GM19238 (cell line): ENCODE data around the gene SLCO1A2.
"Not testable (repeated sequence)": the region's sequence is repeated elsewhere in the genome, so short reads cannot be mapped to it uniquely, and the experiment has no call there.

Source experiments
- DNase-seq: peaks from one replicate; pipeline ENCODE4 v3.0.0; 2011; ENCODE audit warnings: low spot score; ENCODE audit not compliant: insufficient read length

Gene SLCO1A2

GRCh38 chr12:21334771-21335325 is at the start of gene SLCO1A2:
Gene SLCO1A2 (minus strand): TSS chr12:21334917. CDS start chr12:21334647, 270 bp downstream.
- DNase-seq = no peak

- DNase-seq = no peak
These were observed 49.5 kb upstream of the SLCO1A2 start for GRCh38 chr12:21384261-21384660.

- DNase-seq = not testable (repeated sequence)
These were observed 46.6 kb upstream of the SLCO1A2 start for GRCh38 chr12:21381320-21381719.

GRCh38 chr12:21379218-21379617 is 44.5 kb upstream of the SLCO1A2 start:
- no peak for DNase-seq

- no peak for DNase-seq
These were observed 37.9 kb upstream of the SLCO1A2 start, which contains the start of gene IAPP for GRCh38 chr12:21372602-21373001. Gene IAPP (plus strand): TSS chr12:21372902. CDS start chr12:21373352, 450 bp downstream.

- DNase-seq = no peak
These were observed 36.2 kb upstream of the SLCO1A2 start for GRCh38 chr12:21370845-21371449.

GRCh38 chr12:21369141-21369980 is 34.6 kb upstream of the SLCO1A2 start:
- no peak for DNase-seq

GRCh38 chr12:21360632-21361031 is 25.9 kb upstream of the SLCO1A2 start:
- not testable (repeated sequence) for DNase-seq

- DNase-seq = no peak
These were observed 19.9 kb upstream of the SLCO1A2 start for GRCh38 chr12:21354641-21355040.

- no peak for DNase-seq
These were observed 19.2 kb upstream of the SLCO1A2 start for GRCh38 chr12:21353948-21354347.

GRCh38 chr12:21353487-21353886 is 18.8 kb upstream of the SLCO1A2 start:
- DNase-seq = no peak

GRCh38 chr12:21350975-21351374 is 16.3 kb upstream of the SLCO1A2 start:
- DNase-seq = no peak

- no peak for DNase-seq
These were observed 12.0 kb upstream of the SLCO1A2 start for GRCh38 chr12:21346542-21347205.

- no peak for DNase-seq
These were observed 8.9 kb upstream of the SLCO1A2 start for GRCh38 chr12:21343636-21344035.

GRCh38 chr12:21341769-21342168 is 7.1 kb upstream of the SLCO1A2 start:
- DNase-seq = no peak

GRCh38 chr12:21340403-21340802 is 5.7 kb upstream of the SLCO1A2 start:
- DNase-seq = no peak

- DNase-seq = no peak
These were observed 5.2 kb upstream of the SLCO1A2 start for GRCh38 chr12:21339921-21340320.

- no peak for DNase-seq
These were observed 3.4 kb upstream of the SLCO1A2 start for GRCh38 chr12:21337959-21338744.

GRCh38 chr12:21337453-21337852 is 2.7 kb upstream of the SLCO1A2 start:
- DNase-seq = no peak

- no peak for DNase-seq
These were observed 1.9 kb upstream of the SLCO1A2 start for GRCh38 chr12:21336656-21337055.

- DNase-seq = no peak
These were observed 3.9 kb downstream of the SLCO1A2 start for GRCh38 chr12:21330682-21331253.
